Measurements from ENCODE around the gene GSG1L. TPM values are rescaled to one million over a fixed set of nuclear protein-coding genes. Genes with fewer than 3 reads are reported as not detected.
A peak's percentile ranks its signal among the peaks of the same experiment; 100 is the strongest.

The GSG1L gene
- total RNA-seq, 1 donor, result not detected

GRCh38 chr16:27819356-27819755, 244.2 kb downstream of the GSG1L start:
- no peak overlapping the region for H3K4me3 ChIP-seq (ENCODE audit: insufficient read depth, low read length)
- H3K36me3 ChIP-seq (ENCODE audit: insufficient read depth, low read length), result no peaks in the 10 kb centered on the region
- no peak overlapping the region for H2AFZ ChIP-seq (ENCODE audit: low read length)
- H3K4me1 ChIP-seq (ENCODE audit: insufficient read depth, low read length), result no peaks in the 10 kb centered on the region
- H3K9me3 ChIP-seq (ENCODE audit: low read depth, low read length), result no peaks in the 10 kb centered on the region
- DNase-seq (ENCODE audit: insufficient read length, low spot score, missing footprints), result no peak
- no peak overlapping the region for H3K27ac ChIP-seq (ENCODE audit: low read depth, low read length)
- TF ChIP-seq, protein P1, sequence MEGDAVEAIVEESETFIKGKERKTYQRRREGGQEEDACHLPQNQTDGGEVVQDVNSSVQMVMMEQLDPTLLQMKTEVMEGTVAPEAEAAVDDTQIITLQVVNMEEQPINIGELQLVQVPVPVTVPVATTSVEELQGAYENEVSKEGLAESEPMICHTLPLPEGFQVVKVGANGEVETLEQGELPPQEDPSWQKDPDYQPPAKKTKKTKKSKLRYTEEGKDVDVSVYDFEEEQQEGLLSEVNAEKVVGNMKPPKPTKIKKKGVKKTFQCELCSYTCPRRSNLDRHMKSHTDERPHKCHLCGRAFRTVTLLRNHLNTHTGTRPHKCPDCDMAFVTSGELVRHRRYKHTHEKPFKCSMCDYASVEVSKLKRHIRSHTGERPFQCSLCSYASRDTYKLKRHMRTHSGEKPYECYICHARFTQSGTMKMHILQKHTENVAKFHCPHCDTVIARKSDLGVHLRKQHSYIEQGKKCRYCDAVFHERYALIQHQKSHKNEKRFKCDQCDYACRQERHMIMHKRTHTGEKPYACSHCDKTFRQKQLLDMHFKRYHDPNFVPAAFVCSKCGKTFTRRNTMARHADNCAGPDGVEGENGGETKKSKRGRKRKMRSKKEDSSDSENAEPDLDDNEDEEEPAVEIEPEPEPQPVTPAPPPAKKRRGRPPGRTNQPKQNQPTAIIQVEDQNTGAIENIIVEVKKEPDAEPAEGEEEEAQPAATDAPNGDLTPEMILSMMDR (IDR thresholded peaks at IDR 0.05; ENCODE audit: extremely low read depth, low read depth, low read length), result no peak
- no peaks in the 10 kb centered on the region for H3K79me2 ChIP-seq (ENCODE audit: insufficient read depth, low read length)
- H3K4me2 ChIP-seq (ENCODE audit: insufficient read depth, low read length), result no peak overlapping the region
- H3K27me3 ChIP-seq (ENCODE audit: insufficient read depth, low read length), result peaks cover 29% of the 10 kb centered on the region
- H4K20me1 ChIP-seq (ENCODE audit: insufficient read depth, low read length), result no peaks in the 10 kb centered on the region

- no peaks in the 10 kb centered on the region for H3K79me2 ChIP-seq (ENCODE audit: insufficient read depth, low read length)
- no peaks in the 10 kb centered on the region for H4K20me1 ChIP-seq (ENCODE audit: insufficient read depth, low read length)
- H3K27ac ChIP-seq (ENCODE audit: low read depth, low read length), result no peak overlapping the region
- DNase-seq (ENCODE audit: insufficient read length, low spot score, missing footprints), result no peak
- no peaks in the 10 kb centered on the region for H3K36me3 ChIP-seq (ENCODE audit: insufficient read depth, low read length)
- H3K4me1 ChIP-seq (ENCODE audit: insufficient read depth, low read length), result no peaks in the 10 kb centered on the region
- no peaks in the 10 kb centered on the region for H3K9me3 ChIP-seq (ENCODE audit: low read depth, low read length)
- no peak overlapping the region for H3K4me3 ChIP-seq (ENCODE audit: insufficient read depth, low read length)
- H2AFZ ChIP-seq (ENCODE audit: low read length), result no peak overlapping the region
- H3K4me2 ChIP-seq (ENCODE audit: insufficient read depth, low read length), result no peak overlapping the region
- peaks cover 29% of the 10 kb centered on the region for H3K27me3 ChIP-seq (ENCODE audit: insufficient read depth, low read length)
- TF ChIP-seq, protein P1 (IDR thresholded peaks at IDR 0.05; ENCODE audit: extremely low read depth, low read depth, low read length), result no peak
Observed at GRCh38 chr16:27818246-27818645, 245.3 kb downstream of the GSG1L start.

DNA sequence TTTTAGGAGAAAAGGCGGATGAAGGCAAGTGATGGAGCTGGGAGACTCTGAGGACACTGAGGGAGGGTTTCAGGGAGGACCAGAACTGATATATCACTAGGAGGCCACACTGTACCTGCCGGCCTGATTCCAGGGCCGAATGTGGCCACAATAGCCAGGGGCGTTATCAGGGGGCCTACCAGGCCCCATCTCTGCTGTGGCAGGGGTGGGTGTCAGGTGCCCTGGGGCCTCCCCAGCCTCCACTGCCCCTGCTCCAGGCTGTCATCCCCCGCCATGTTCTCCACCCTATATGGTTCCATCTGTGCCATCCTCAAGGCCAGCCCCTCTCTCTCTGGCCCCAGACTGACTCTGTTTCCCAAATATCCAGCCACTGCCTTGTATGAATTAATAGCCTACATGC, 246.5 kb downstream of the GSG1L start:
- H4K20me1 ChIP-seq (ENCODE audit: insufficient read depth, low read length), result no peaks in the 10 kb centered on the region
- peak; percentile 61 for DNase-seq (ENCODE audit: insufficient read length, low spot score, missing footprints)
- H3K27me3 ChIP-seq (ENCODE audit: insufficient read depth, low read length), result peaks cover 29% of the 10 kb centered on the region
- no peak overlapping the region for H3K4me3 ChIP-seq (ENCODE audit: insufficient read depth, low read length)
- no peak overlapping the region for H3K4me2 ChIP-seq (ENCODE audit: insufficient read depth, low read length)
- no peak overlapping the region for H2AFZ ChIP-seq (ENCODE audit: low read length)
- H3K9me3 ChIP-seq (ENCODE audit: low read depth, low read length), result no peaks in the 10 kb centered on the region
- no peaks in the 10 kb centered on the region for H3K36me3 ChIP-seq (ENCODE audit: insufficient read depth, low read length)
- TF ChIP-seq, protein P1 (IDR thresholded peaks at IDR 0.05; ENCODE audit: extremely low read depth, low read depth, low read length), result no peak
- no peak overlapping the region for H3K27ac ChIP-seq (ENCODE audit: low read depth, low read length)
- H3K4me1 ChIP-seq (ENCODE audit: insufficient read depth, low read length), result no peaks in the 10 kb centered on the region
- H3K79me2 ChIP-seq (ENCODE audit: insufficient read depth, low read length), result no peaks in the 10 kb centered on the region

GRCh38 chr16:27816561-27816960, 247.0 kb downstream of the GSG1L start:
- no peaks in the 10 kb centered on the region for H3K36me3 ChIP-seq (ENCODE audit: insufficient read depth, low read length)
- H2AFZ ChIP-seq (ENCODE audit: low read length), result no peak overlapping the region
- TF ChIP-seq, protein P1 (IDR thresholded peaks at IDR 0.05; ENCODE audit: extremely low read depth, low read depth, low read length), result no peak
- H3K27me3 ChIP-seq (ENCODE audit: insufficient read depth, low read length), result peaks cover 29% of the 10 kb centered on the region
- no peak overlapping the region for H3K27ac ChIP-seq (ENCODE audit: low read depth, low read length)
- no peaks in the 10 kb centered on the region for H3K4me1 ChIP-seq (ENCODE audit: insufficient read depth, low read length)
- no peak overlapping the region for H3K4me3 ChIP-seq (ENCODE audit: insufficient read depth, low read length)
- no peaks in the 10 kb centered on the region for H3K79me2 ChIP-seq (ENCODE audit: insufficient read depth, low read length)
- DNase-seq (ENCODE audit: insufficient read length, low spot score, missing footprints), result no peak
- H3K9me3 ChIP-seq (ENCODE audit: low read depth, low read length), result no peaks in the 10 kb centered on the region
- H4K20me1 ChIP-seq (ENCODE audit: insufficient read depth, low read length), result no peaks in the 10 kb centered on the region
- no peak overlapping the region for H3K4me2 ChIP-seq (ENCODE audit: insufficient read depth, low read length)

Data from osteoblast (primary cell).